HepG2 (cell line): ENCODE data around the gene CHD9NB. TPM values are rescaled to one million over a fixed set of nuclear protein-coding genes. Genes with fewer than 3 reads are reported as not detected.
A peak's percentile ranks its signal among the peaks of the same experiment; 100 is the strongest.

Experiments used
- ATF7-NPFF ChIP-seq: sonication (generic); formaldehyde crosslinking; IDR thresholded peaks from 2 replicates; pipeline ENCODE4 v1.8.1; 2023; ENCODE audit warnings: mild to moderate bottlenecking, low read depth, missing genetic modification reagents, moderate library complexity
- BCL6 ChIP-seq: IDR thresholded peaks from 2 replicates; pipeline ENCODE4 v1.6.1; 2016; ENCODE audit warnings: missing genetic modification reagents, missing compliant biosample characterization
- CEBPB ChIP-seq: IDR thresholded peaks from 2 replicates; pipeline ENCODE4 v1.6.1; 2011; ENCODE audit warnings: low read depth, low read length, improper control_type of control experiment, borderline replicate concordance
- HDAC1 ChIP-seq: sonication (generic); formaldehyde crosslinking; IDR thresholded peaks from 2 replicates; pipeline ENCODE4 v1.5.1; 2020; ENCODE audit warnings: mild to moderate bottlenecking, missing genetic modification reagents
- HNF4A ChIP-seq: sonication (generic); formaldehyde crosslinking; IDR thresholded peaks from 2 replicates; pipeline ENCODE4 v1.4.0; 2020; ENCODE audit warnings: missing genetic modification reagents
- HOXA9 ChIP-seq: sonication (generic); formaldehyde crosslinking; IDR thresholded peaks from 2 replicates; pipeline ENCODE4 v1.8.1; 2022; ENCODE audit warnings: missing genetic modification reagents, mild to moderate bottlenecking, moderate library complexity, borderline replicate concordance
- NFKBIZ ChIP-seq: IDR thresholded peaks from 2 replicates; pipeline ENCODE4 v1.6.1; 2018; ENCODE audit warnings: missing genetic modification reagents, missing compliant biosample characterization
- RCOR2 ChIP-seq: IDR thresholded peaks from 2 replicates; pipeline ENCODE4 v1.6.1; 2016; ENCODE audit warnings: missing biosample characterization, missing genetic modification reagents
- TEAD3 ChIP-seq: optimal IDR thresholded peaks from 2 replicates; pipeline ENCODE3; 2016; ENCODE audit warnings: borderline replicate concordance
- ZFP90 ChIP-seq: sonication (generic); formaldehyde crosslinking; IDR thresholded peaks from 2 replicates; pipeline ENCODE4 v1.8.0; 2022; ENCODE audit warnings: missing genetic modification reagents, mild to moderate bottlenecking, inconsistent platforms, borderline replicate concordance
- ZFYVE20 ChIP-seq: sonication (generic); formaldehyde crosslinking; IDR thresholded peaks from 2 replicates; pipeline ENCODE4 v1.8.0; 2023; ENCODE audit warnings: low read depth, mild to moderate bottlenecking, moderate library complexity, missing genetic modification reagents, borderline replicate concordance
- ZMYM2 ChIP-seq: sonication (generic); formaldehyde crosslinking; IDR thresholded peaks from 2 replicates; pipeline ENCODE4 v1.8.0; 2022; ENCODE audit warnings: mild to moderate bottlenecking, missing genetic modification reagents
- ZNF337 ChIP-seq: sonication (generic); formaldehyde crosslinking; IDR thresholded peaks from 2 replicates; pipeline ENCODE4 v1.5.1; 2020; ENCODE audit warnings: missing genetic modification reagents, low read depth, mild to moderate bottlenecking, borderline replicate concordance
- ZNF878 ChIP-seq: sonication (generic); formaldehyde crosslinking; IDR thresholded peaks from 2 replicates; pipeline ENCODE4 v1.8.1; 2023; ENCODE audit warnings: mild to moderate bottlenecking, missing genetic modification reagents, moderate library complexity
- polyA plus RNA-seq, 8 experiments: library from polyadenylated mRNA; depleted of rRNA in 3 of 8; stranded (reverse) in 7 of 8; unstranded in 1 of 8; fragments of >200 nt; fragmentation: Illumina TruSeq in 4 of 8; extraction: Trizol in 4 of 8; gene quantifications; 2 replicates each; pipeline versions ENCODE4 v1.2.1 to v1.2.3, GENCODE V29; 2011 to 2016; ENCODE audit warnings: low read depth in 4 of 8, missing spikeins in 1 of 8, mixed read lengths in 1 of 8; ENCODE audit not compliant: insufficient read depth in 1 of 8
- total RNA-seq, 5 experiments: library from RNA; depleted of rRNA; stranded (reverse); fragments of >200 nt; fragmentation: Illumina TruSeq; extraction: Trizol; gene quantifications; 2 replicates each; pipeline ENCODE4 v1.2.3, GENCODE V29; 2016; ENCODE audit warnings: low read depth in 1 of 5
- TF ChIP-seq, protein P1 (sequence below): sonication (generic); formaldehyde crosslinking; IDR thresholded peaks from 2 replicates; pipeline ENCODE4 v1.4.0; 2020; ENCODE audit warnings: missing genetic modification reagents, borderline replicate concordance
- TF ChIP-seq, protein P2 (sequence below): sonication (generic); IDR thresholded peaks from 2 replicates; pipeline ENCODE4 v1.6.1; 2016; ENCODE audit warnings: low read depth, borderline replicate concordance
- TF ChIP-seq, protein P3 (sequence below): sonication (generic); formaldehyde crosslinking; IDR thresholded peaks from 2 replicates; pipeline ENCODE4 v1.5.0; 2020; ENCODE audit warnings: mild to moderate bottlenecking, missing genetic modification reagents
- TF ChIP-seq, protein P4 (sequence below): IDR thresholded peaks from 2 replicates; pipeline ENCODE4 v1.6.1; 2016; ENCODE audit warnings: control low read depth
- TF ChIP-seq, protein P5 (sequence below): IDR thresholded peaks from 2 replicates; pipeline ENCODE4 v1.6.1; 2016; ENCODE audit warnings: missing biosample characterization, missing genetic modification reagents, low read depth

CHD9NB gene
- total and polyA plus RNA-seq, 2 of the 13 experiments (the other 11 are each of a cell fraction or from before 2014, with no cell fraction given), result 0.17 to 0.18 TPM

DNA sequence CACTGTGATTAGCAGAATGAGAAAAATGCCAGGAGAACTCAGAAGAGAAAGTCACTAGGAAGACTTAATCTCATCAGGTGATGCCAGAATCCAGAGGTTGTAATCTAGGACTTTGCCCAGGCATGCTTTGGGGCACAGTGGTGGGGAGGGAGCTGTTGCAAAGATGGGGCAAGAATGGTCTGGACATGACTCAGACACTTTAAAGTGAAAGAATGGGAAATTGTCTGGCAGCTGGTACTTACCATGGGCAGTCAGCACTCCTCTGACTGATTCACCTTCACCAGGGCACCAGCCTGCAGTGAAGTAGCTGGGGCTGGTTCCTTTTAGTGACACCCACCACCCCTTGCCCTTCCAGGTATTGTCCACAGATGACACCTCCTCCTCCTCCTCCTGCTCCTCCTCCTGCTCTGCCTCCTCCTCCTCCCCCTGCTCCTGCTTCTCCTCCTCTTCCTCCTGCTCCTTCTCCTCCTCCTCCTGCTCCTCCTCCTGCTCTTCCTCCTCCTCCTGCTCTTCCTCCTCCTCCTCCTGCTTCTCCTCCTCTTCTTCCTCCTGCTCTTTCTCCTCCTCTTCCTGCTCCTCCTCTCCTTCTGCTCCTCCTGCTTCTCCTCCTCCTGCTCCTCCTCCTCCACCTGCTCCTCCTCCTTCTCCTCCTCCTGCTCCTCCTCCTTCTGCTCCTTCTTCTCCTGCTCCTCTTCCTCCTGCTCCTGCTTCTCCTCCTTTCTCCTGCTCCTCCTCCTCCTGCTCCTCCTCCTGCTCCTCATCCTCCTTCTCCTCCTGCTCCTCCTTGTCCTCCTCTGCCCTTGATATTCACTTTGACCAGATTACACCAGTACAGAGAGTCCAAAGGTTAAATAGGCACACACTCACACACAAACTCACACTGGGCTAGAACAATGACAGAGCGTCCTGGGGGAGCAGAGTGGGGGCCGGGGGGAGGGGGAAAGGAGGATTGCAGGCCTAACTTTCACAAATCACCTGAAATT lies at the start of gene CHD9NB (continued):
- TF ChIP-seq HOXA9 (CRISPR knock-in tag) (0 out of 2 replicates have a peak, but pooled peaks have one; percentile 49), ZNF337 (no peak), ATF7-NPFF (CRISPR knock-in tag) (no peak), ZMYM2 (CRISPR knock-in tag) (no peak), RCOR2 (CRISPR knock-in tag) (peak; percentile 45; the same call in 1 of the 2 replicates), BCL6 (CRISPR knock-in tag) (peak; percentile 21; the same call in 1 of the 2 replicates), ZFP90 (0 out of 2 replicates have a peak, but pooled peaks have one; percentile 55), CEBPB (peak; percentile 91), HDAC1 (CRISPR knock-in tag) (0 out of 2 replicates have a peak, but pooled peaks have one; percentile 22), NFKBIZ (CRISPR knock-in tag) (no peak), ZNF878 (CRISPR knock-in tag) (no peak), TEAD3 (CRISPR knock-in tag) (peak; percentile 55), HNF4A (peak; percentile 86), ZFYVE20 (CRISPR knock-in tag) (no peak)
- TF ChIP-seq, protein P1, sequence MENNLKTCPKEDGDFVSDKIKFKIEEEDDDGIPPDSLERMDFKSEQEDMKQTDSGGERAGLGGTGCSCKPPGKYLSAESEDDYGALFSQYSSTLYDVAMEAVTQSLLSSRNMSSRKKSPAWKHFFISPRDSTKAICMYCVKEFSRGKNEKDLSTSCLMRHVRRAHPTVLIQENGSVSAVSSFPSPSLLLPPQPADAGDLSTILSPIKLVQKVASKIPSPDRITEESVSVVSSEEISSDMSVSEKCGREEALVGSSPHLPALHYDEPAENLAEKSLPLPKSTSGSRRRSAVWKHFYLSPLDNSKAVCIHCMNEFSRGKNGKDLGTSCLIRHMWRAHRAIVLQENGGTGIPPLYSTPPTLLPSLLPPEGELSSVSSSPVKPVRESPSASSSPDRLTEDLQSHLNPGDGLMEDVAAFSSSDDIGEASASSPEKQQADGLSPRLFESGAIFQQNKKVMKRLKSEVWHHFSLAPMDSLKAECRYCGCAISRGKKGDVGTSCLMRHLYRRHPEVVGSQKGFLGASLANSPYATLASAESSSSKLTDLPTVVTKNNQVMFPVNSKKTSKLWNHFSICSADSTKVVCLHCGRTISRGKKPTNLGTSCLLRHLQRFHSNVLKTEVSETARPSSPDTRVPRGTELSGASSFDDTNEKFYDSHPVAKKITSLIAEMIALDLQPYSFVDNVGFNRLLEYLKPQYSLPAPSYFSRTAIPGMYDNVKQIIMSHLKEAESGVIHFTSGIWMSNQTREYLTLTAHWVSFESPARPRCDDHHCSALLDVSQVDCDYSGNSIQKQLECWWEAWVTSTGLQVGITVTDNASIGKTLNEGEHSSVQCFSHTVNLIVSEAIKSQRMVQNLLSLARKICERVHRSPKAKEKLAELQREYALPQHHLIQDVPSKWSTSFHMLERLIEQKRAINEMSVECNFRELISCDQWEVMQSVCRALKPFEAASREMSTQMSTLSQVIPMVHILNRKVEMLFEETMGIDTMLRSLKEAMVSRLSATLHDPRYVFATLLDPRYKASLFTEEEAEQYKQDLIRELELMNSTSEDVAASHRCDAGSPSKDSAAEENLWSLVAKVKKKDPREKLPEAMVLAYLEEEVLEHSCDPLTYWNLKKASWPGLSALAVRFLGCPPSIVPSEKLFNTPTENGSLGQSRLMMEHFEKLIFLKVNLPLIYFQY (CRISPR knock-in tag), result no peak
- TF ChIP-seq, protein P2, sequence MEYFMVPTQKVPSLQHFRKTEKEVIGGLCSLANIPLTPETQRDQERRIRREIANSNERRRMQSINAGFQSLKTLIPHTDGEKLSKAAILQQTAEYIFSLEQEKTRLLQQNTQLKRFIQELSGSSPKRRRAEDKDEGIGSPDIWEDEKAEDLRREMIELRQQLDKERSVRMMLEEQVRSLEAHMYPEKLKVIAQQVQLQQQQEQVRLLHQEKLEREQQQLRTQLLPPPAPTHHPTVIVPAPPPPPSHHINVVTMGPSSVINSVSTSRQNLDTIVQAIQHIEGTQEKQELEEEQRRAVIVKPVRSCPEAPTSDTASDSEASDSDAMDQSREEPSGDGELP, result peak; percentile 18; the same call in 1 of the 2 replicates
- TF ChIP-seq, protein P3, sequence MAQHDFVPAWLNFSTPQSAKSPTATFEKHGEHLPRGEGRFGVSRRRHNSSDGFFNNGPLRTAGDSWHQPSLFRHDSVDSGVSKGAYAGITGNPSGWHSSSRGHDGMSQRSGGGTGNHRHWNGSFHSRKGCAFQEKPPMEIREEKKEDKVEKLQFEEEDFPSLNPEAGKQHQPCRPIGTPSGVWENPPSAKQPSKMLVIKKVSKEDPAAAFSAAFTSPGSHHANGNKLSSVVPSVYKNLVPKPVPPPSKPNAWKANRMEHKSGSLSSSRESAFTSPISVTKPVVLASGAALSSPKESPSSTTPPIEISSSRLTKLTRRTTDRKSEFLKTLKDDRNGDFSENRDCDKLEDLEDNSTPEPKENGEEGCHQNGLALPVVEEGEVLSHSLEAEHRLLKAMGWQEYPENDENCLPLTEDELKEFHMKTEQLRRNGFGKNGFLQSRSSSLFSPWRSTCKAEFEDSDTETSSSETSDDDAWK (CRISPR knock-in tag), result no peak
- TF ChIP-seq, protein P4, sequence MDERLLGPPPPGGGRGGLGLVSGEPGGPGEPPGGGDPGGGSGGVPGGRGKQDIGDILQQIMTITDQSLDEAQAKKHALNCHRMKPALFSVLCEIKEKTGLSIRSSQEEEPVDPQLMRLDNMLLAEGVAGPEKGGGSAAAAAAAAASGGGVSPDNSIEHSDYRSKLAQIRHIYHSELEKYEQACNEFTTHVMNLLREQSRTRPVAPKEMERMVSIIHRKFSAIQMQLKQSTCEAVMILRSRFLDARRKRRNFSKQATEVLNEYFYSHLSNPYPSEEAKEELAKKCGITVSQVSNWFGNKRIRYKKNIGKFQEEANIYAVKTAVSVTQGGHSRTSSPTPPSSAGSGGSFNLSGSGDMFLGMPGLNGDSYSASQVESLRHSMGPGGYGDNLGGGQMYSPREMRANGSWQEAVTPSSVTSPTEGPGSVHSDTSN (CRISPR knock-in tag), result no peak
- TF ChIP-seq, protein P5, sequence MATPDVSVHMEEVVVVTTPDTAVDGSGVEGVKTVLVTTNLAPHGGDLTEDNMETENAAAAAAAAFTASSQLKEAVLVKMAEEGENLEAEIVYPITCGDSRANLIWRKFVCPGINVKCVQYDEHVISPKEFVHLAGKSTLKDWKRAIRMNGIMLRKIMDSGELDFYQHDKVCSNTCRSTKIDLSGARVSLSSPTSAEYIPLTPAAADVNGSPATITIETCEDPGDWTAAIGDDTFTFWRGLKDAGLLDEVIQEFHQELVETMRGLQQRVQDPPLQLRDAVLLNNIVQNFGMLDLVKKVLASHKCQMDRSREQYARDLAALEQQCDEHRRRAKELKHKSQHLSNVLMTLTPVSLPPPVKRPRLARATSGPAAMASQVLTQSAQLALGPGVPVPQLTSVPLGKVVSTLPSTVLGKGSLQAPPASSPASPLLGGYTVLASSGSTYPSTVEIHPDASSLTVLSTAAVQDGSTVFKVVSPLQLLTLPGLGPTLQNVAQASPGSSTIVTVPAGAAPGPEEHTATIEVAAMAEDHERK (CRISPR knock-in tag), result no peak
